Astrocyte of the cerebellum (primary cell): Measurements from ENCODE around the gene LPO.

Experiments
- DNase-seq: peaks from one replicate; pipeline ENCODE4 v3.0.0-alpha.2; 2011; ENCODE audit warnings: low read depth
- H3K4me3 ChIP-seq: 2 replicates; pipeline ENCODE4 v1.5.1; 2011; ENCODE audit warnings: mild to moderate bottlenecking, low read depth, low read length, moderate library complexity
- CTCF ChIP-seq: IDR thresholded peaks from 2 replicates; pipeline ENCODE4 v1.5.1; 2012; ENCODE audit warnings: low read length, low read depth, moderate library complexity, mild to moderate bottlenecking; ENCODE audit errors: missing control alignments
- in situ Hi-C: cut with HindIII; loops from 2 replicates; pipeline ENCODE4 v1.10.0; 2017; ENCODE audit warnings: low sequenced_read_pairs

Gene LPO

GRCh38 chr17:58271216-58271931 is 33.0 kb downstream of the LPO start:
- DNase-seq, result no peak
- TF ChIP-seq CTCF, result no peak
- in situ Hi-C loops, result no loop called here
- H3K4me3 ChIP-seq, result no peak overlapping the region

GRCh38 chr17:58272367-58273280 is 34.2 kb downstream of the LPO start:
- in situ Hi-C loops, result no loop called here
- TF ChIP-seq CTCF, result no peak
- H3K4me3 ChIP-seq, result no peak overlapping the region
- no peak for DNase-seq

- no peak for TF ChIP-seq CTCF
- no peak overlapping the region for H3K4me3 ChIP-seq
- in situ Hi-C loops, result no loop called here
- no peak for DNase-seq
Observed at GRCh38 chr17:58273453-58274104, 35.2 kb downstream of the LPO start.

GRCh38 chr17:58275417-58275816 is 37.0 kb downstream of the LPO start:
- no peak for TF ChIP-seq CTCF

GRCh38 chr17:58276423-58276822 is 38.0 kb downstream of the LPO start:
- in situ Hi-C loops, result loop anchor here (25.0 kb wide), 1 partner anchor 161 kb away; no protein-coding TSS in a partner anchor
- no peak for DNase-seq
- TF ChIP-seq CTCF, result no peak
- no peak overlapping the region for H3K4me3 ChIP-seq

More at GRCh38 chr17:58275417-58275816, 37.0 kb downstream of the LPO start:
- H3K4me3 ChIP-seq, result no peak overlapping the region
- in situ Hi-C loops, result loop anchor here (25.0 kb wide), 1 partner anchor 162 kb away; no protein-coding TSS in a partner anchor
- no peak for DNase-seq
